HEK293 (cell line): ENCODE results near the gene RPS6KB2.
A peak's percentile ranks its signal among the peaks of the same experiment; 100 is the strongest.

Experiments used
- EGR2 ChIP-seq: fragments of 450-650 bp; formaldehyde crosslinking; IDR thresholded peaks from 2 replicates; pipeline ENCODE4 v1.5.1; 2016; ENCODE audit warnings: low read depth, missing biosample characterization, missing genetic modification characterization
- GFI1B ChIP-seq: fragments of 450-650 bp; formaldehyde crosslinking; IDR thresholded peaks from 2 replicates; pipeline ENCODE4 v1.5.1; 2016; ENCODE audit warnings: missing biosample characterization, missing genetic modification characterization
- GLIS1 ChIP-seq: fragments of 450-650 bp; formaldehyde crosslinking; IDR thresholded peaks from 2 replicates; pipeline ENCODE4 v1.5.1; 2016; ENCODE audit warnings: missing biosample characterization, missing genetic modification characterization
- KLF7 ChIP-seq: fragments of 450-650 bp; formaldehyde crosslinking; IDR thresholded peaks from 2 replicates; pipeline ENCODE4 v1.5.1; 2016; ENCODE audit warnings: missing biosample characterization, missing genetic modification characterization, borderline replicate concordance
- SP3 ChIP-seq: fragments of 450-650 bp; formaldehyde crosslinking; IDR thresholded peaks from 2 replicates; pipeline ENCODE4 v1.5.1; 2016; ENCODE audit warnings: missing biosample characterization, missing genetic modification characterization
- ZFP3 ChIP-seq: fragments of 450-650 bp; formaldehyde crosslinking; IDR thresholded peaks from 2 replicates; pipeline ENCODE4 v1.5.1; 2016; ENCODE audit warnings: low read depth, missing biosample characterization, missing genetic modification characterization
- ZNF112 ChIP-seq: fragments of 450-650 bp; formaldehyde crosslinking; IDR thresholded peaks from 2 replicates; pipeline ENCODE4 v1.5.0; 2017; ENCODE audit warnings: missing biosample characterization, missing genetic modification characterization
- ZNF132 ChIP-seq: fragments of 450-650 bp; formaldehyde crosslinking; IDR thresholded peaks from 2 replicates; pipeline ENCODE4 v1.5.1; 2017; ENCODE audit warnings: missing biosample characterization, missing genetic modification characterization, borderline replicate concordance
- ZNF138 ChIP-seq: fragments of 450-650 bp; formaldehyde crosslinking; IDR thresholded peaks from 2 replicates; pipeline ENCODE4 v1.5.1; 2016; ENCODE audit warnings: missing biosample characterization, missing genetic modification characterization, borderline replicate concordance
- ZNF146 ChIP-seq: fragments of 450-650 bp; formaldehyde crosslinking; IDR thresholded peaks from 2 replicates; pipeline ENCODE4 v1.5.1; 2016; ENCODE audit warnings: missing biosample characterization, missing genetic modification characterization
- ZNF19 ChIP-seq: fragments of 450-650 bp; formaldehyde crosslinking; IDR thresholded peaks from 2 replicates; pipeline ENCODE4; 2016; ENCODE audit warnings: missing biosample characterization, missing genetic modification characterization, low read depth
- ZNF211 ChIP-seq: fragments of 450-650 bp; formaldehyde crosslinking; IDR thresholded peaks from 2 replicates; pipeline ENCODE4 v1.5.1; 2016; ENCODE audit warnings: low read depth, missing biosample characterization, missing genetic modification characterization
- ZNF223 ChIP-seq: fragments of 450-650 bp; formaldehyde crosslinking; IDR thresholded peaks from 2 replicates; pipeline ENCODE4 v1.5.1; 2016; ENCODE audit warnings: missing biosample characterization, missing genetic modification characterization
- ZNF341 ChIP-seq: fragments of 450-650 bp; formaldehyde crosslinking; IDR thresholded peaks from 2 replicates; pipeline ENCODE4; 2016; ENCODE audit warnings: low read depth, missing biosample characterization, missing genetic modification characterization
- ZNF354C ChIP-seq: fragments of 450-650 bp; formaldehyde crosslinking; IDR thresholded peaks from 2 replicates; pipeline ENCODE4 v1.5.1; 2016; ENCODE audit warnings: missing biosample characterization, missing genetic modification characterization, low read depth, borderline replicate concordance
- ZNF366 ChIP-seq: fragments of 450-650 bp; formaldehyde crosslinking; conservative IDR thresholded peaks from 2 replicates; pipeline ENCODE4 v1.5.1; 2016; ENCODE audit warnings: missing biosample characterization, missing genetic modification characterization
- ZNF558 ChIP-seq: fragments of 450-650 bp; formaldehyde crosslinking; IDR thresholded peaks from 2 replicates; pipeline ENCODE4 v1.5.1; 2016; ENCODE audit warnings: missing biosample characterization, missing genetic modification characterization
- ZNF792 ChIP-seq: fragments of 450-650 bp; formaldehyde crosslinking; IDR thresholded peaks from 2 replicates; pipeline ENCODE4 v1.5.1; 2016; ENCODE audit warnings: missing biosample characterization, missing genetic modification characterization
- TF ChIP-seq, protein P1 (sequence below): fragments of 450-650 bp; formaldehyde crosslinking; IDR thresholded peaks from 2 replicates; pipeline ENCODE4 v1.5.1; 2017; ENCODE audit warnings: missing biosample characterization, missing genetic modification characterization
- TF ChIP-seq, protein P2 (sequence below): fragments of 450-650 bp; formaldehyde crosslinking; IDR thresholded peaks from 2 replicates; pipeline ENCODE4 v1.5.1; 2016; ENCODE audit warnings: missing biosample characterization, missing genetic modification characterization
- TF ChIP-seq, protein P3 (sequence below): fragments of 450-650 bp; formaldehyde crosslinking; IDR thresholded peaks from 2 replicates; pipeline ENCODE4 v1.5.1; 2016; ENCODE audit warnings: missing biosample characterization, missing genetic modification characterization
- TF ChIP-seq, protein P4 (sequence below): fragments of 450-650 bp; formaldehyde crosslinking; IDR thresholded peaks from 2 replicates; pipeline ENCODE4 v1.5.1; 2016; ENCODE audit warnings: missing biosample characterization, missing genetic modification characterization
- TF ChIP-seq, protein P5 (sequence below): fragments of 450-650 bp; formaldehyde crosslinking; IDR thresholded peaks from 2 replicates; pipeline ENCODE4 v1.5.1; 2016; ENCODE audit warnings: missing biosample characterization, missing genetic modification characterization
- TF ChIP-seq, protein P6 (sequence below): sonication (generic); formaldehyde crosslinking; IDR thresholded peaks from 2 replicates; pipeline ENCODE4 v1.8.1; 2022; ENCODE audit warnings: mild to moderate bottlenecking, moderate library complexity, missing genetic modification reagents
- TF ChIP-seq, protein P7 (sequence below): fragments of 450-650 bp; formaldehyde crosslinking; IDR thresholded peaks from 2 replicates; pipeline ENCODE4 v1.5.1; 2016; ENCODE audit warnings: missing biosample characterization, missing genetic modification characterization
- TF ChIP-seq, protein P8 (sequence below): fragments of 450-650 bp; formaldehyde crosslinking; IDR thresholded peaks from 2 replicates; pipeline ENCODE4 v1.5.1; 2016; ENCODE audit warnings: missing biosample characterization, missing genetic modification characterization

The RPS6KB2 gene

DNA sequence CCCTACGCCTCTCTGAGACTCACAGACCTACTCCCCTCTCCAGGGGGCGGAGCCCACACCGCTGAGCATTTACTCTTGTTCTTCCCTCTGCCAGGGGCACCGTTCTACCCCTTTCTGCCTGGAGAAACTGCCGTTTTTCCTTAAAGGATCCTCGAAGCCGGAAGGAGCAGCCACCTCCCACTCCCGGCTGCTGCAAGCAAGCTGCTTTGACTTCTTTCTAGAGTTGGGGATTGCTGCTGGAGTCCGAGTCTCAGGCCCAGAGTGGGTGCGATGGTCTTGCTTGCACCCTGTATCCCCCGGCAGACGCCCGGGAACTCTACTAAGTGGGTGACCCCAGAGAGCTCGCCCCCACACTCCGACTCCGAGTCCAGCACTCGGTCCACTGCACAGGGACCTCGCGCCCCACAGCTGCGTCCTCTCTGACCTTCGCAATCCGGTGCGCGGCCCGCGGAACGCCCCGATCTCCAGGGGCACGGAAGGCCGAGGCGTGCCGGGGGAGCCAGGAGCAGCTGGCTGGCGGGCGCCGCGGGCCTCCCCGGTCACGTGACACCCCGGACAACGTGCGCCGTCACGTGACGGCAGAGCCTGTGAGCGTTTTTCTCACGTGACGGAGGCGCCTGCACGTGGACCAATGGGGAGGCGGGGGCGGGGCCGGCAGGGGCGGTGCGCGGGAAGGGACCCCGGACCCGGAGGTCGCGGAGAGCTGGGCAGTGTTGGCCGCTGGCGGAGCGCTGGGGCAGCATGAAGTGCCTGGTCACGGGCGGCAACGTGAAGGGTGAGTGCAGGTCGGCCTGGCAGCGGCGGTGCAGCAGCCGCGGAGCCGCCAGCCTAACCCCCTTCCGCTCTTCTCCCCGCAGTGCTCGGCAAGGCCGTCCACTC, 36.8 kb upstream of the RPS6KB2 start, which contains the start of gene RAD9A (continued):
- TF ChIP-seq ZNF112 (tag by site-specific recombination) (no peak), ZNF211 (tag by site-specific recombination) (no peak), ZFP3 (tag by site-specific recombination) (no peak), ZNF223 (tag by site-specific recombination) (no peak), ZNF354C (tag by site-specific recombination) (no peak), ZNF146 (tag by site-specific recombination) (no peak), EGR2 (peak; percentile 33), SP3 (tag by site-specific recombination) (peak; percentile 65), ZNF341 (tag by site-specific recombination) (peak; percentile 45; the same call in 1 of the 2 replicates), KLF7 (tag by site-specific recombination) (no peak; the same call in 1 of the 2 replicates), ZNF558 (tag by site-specific recombination) (no peak), ZNF366 (tag by site-specific recombination) (no peak), ZNF19 (tag by site-specific recombination) (no peak), ZNF132 (tag by site-specific recombination) (no peak), ZNF138 (tag by site-specific recombination) (no peak), GFI1B (tag by site-specific recombination) (no peak), GLIS1 (tag by site-specific recombination) (peak; percentile 51), ZNF792 (tag by site-specific recombination) (no peak)
- TF ChIP-seq, protein P1, sequence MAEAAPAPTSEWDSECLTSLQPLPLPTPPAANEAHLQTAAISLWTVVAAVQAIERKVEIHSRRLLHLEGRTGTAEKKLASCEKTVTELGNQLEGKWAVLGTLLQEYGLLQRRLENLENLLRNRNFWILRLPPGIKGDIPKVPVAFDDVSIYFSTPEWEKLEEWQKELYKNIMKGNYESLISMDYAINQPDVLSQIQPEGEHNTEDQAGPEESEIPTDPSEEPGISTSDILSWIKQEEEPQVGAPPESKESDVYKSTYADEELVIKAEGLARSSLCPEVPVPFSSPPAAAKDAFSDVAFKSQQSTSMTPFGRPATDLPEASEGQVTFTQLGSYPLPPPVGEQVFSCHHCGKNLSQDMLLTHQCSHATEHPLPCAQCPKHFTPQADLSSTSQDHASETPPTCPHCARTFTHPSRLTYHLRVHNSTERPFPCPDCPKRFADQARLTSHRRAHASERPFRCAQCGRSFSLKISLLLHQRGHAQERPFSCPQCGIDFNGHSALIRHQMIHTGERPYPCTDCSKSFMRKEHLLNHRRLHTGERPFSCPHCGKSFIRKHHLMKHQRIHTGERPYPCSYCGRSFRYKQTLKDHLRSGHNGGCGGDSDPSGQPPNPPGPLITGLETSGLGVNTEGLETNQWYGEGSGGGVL (tag by site-specific recombination), result peak; percentile 16; the same call in 1 of the 2 replicates
- TF ChIP-seq, protein P2, sequence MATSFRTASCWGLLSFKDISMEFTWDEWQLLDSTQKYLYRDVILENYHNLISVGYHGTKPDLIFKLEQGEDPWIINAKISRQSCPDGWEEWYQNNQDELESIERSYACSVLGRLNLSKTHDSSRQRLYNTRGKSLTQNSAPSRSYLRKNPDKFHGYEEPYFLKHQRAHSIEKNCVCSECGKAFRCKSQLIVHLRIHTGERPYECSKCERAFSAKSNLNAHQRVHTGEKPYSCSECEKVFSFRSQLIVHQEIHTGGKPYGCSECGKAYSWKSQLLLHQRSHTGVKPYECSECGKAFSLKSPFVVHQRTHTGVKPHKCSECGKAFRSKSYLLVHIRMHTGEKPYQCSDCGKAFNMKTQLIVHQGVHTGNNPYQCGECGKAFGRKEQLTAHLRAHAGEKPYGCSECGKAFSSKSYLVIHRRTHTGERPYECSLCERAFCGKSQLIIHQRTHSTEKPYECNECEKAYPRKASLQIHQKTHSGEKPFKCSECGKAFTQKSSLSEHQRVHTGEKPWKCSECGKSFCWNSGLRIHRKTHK (tag by site-specific recombination), result no peak
- TF ChIP-seq, protein P3, sequence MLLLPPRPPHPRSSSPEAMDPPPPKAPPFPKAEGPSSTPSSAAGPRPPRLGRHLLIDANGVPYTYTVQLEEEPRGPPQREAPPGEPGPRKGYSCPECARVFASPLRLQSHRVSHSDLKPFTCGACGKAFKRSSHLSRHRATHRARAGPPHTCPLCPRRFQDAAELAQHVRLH, result 0 out of 2 replicates have a peak, but pooled peaks have one; percentile 17
- TF ChIP-seq, protein P4, sequence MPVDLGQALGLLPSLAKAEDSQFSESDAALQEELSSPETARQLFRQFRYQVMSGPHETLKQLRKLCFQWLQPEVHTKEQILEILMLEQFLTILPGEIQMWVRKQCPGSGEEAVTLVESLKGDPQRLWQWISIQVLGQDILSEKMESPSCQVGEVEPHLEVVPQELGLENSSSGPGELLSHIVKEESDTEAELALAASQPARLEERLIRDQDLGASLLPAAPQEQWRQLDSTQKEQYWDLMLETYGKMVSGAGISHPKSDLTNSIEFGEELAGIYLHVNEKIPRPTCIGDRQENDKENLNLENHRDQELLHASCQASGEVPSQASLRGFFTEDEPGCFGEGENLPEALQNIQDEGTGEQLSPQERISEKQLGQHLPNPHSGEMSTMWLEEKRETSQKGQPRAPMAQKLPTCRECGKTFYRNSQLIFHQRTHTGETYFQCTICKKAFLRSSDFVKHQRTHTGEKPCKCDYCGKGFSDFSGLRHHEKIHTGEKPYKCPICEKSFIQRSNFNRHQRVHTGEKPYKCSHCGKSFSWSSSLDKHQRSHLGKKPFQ (tag by site-specific recombination), result 0 out of 2 replicates have a peak, but pooled peaks have one; percentile 31
- TF ChIP-seq, protein P5, sequence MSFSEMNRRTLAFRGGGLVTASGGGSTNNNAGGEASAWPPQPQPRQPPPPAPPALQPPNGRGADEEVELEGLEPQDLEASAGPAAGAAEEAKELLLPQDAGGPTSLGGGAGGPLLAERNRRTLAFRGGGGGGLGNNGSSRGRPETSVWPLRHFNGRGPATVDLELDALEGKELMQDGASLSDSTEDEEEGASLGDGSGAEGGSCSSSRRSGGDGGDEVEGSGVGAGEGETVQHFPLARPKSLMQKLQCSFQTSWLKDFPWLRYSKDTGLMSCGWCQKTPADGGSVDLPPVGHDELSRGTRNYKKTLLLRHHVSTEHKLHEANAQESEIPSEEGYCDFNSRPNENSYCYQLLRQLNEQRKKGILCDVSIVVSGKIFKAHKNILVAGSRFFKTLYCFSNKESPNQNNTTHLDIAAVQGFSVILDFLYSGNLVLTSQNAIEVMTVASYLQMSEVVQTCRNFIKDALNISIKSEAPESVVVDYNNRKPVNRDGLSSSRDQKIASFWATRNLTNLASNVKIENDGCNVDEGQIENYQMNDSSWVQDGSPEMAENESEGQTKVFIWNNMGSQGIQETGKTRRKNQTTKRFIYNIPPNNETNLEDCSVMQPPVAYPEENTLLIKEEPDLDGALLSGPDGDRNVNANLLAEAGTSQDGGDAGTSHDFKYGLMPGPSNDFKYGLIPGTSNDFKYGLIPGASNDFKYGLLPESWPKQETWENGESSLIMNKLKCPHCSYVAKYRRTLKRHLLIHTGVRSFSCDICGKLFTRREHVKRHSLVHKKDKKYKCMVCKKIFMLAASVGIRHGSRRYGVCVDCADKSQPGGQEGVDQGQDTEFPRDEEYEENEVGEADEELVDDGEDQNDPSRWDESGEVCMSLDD, result peak; percentile 62; the same call in 1 of the 2 replicates
- TF ChIP-seq, protein P6, sequence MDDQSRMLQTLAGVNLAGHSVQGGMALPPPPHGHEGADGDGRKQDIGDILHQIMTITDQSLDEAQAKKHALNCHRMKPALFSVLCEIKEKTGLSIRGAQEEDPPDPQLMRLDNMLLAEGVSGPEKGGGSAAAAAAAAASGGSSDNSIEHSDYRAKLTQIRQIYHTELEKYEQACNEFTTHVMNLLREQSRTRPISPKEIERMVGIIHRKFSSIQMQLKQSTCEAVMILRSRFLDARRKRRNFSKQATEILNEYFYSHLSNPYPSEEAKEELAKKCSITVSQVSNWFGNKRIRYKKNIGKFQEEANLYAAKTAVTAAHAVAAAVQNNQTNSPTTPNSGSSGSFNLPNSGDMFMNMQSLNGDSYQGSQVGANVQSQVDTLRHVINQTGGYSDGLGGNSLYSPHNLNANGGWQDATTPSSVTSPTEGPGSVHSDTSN (CRISPR knock-in tag), result peak; percentile 72; the same call in 1 of the 2 replicates
- TF ChIP-seq, protein P7, sequence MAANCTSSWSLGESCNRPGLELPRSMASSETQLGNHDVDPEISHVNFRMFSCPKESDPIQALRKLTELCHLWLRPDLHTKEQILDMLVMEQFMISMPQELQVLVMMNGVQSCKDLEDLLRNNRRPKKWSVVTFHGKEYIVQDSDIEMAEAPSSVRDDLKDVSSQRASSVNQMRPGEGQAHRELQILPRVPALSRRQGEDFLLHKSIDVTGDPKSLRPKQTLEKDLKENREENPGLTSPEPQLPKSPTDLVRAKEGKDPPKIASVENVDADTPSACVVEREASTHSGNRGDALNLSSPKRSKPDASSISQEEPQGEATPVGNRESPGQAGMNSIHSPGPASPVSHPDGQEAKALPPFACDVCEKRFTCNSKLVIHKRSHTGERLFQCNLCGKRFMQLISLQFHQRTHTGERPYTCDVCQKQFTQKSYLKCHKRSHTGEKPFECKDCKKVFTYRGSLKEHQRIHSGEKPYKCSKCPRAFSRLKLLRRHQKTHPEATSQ (tag by site-specific recombination), result 0 out of 2 replicates have a peak, but pooled peaks have one; percentile 43
- TF ChIP-seq, protein P8, sequence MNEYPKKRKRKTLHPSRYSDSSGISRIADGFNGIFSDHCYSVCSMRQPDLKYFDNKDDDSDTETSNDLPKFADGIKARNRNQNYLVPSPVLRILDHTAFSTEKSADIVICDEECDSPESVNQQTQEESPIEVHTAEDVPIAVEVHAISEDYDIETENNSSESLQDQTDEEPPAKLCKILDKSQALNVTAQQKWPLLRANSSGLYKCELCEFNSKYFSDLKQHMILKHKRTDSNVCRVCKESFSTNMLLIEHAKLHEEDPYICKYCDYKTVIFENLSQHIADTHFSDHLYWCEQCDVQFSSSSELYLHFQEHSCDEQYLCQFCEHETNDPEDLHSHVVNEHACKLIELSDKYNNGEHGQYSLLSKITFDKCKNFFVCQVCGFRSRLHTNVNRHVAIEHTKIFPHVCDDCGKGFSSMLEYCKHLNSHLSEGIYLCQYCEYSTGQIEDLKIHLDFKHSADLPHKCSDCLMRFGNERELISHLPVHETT, result no peak
